Effector memory CD4-positive, alpha-beta T cell (primary cell): ENCODE measurements around the gene KANSL2.
"Not testable (repeated sequence)": the region's sequence is repeated elsewhere in the genome, so short reads cannot be mapped to it uniquely, and the experiment has no call there.

Experiments
- DNase-seq, 3 donors: peaks; one replicate each; pipeline ENCODE4 v3.0.0-alpha.2; 2020
- H3K27ac ChIP-seq: 2 replicates; pipeline ENCODE4 v1.7.0; 2013; ENCODE audit warnings: mild to moderate bottlenecking, low read length, moderate library complexity; ENCODE audit not compliant: insufficient read depth, poor library complexity, severe bottlenecking
- H3K27me3 ChIP-seq: replicated peaks from 2 replicates; pipeline ENCODE4 v1.7.0; 2013; ENCODE audit warnings: mild to moderate bottlenecking, low read length; ENCODE audit not compliant: insufficient read depth, control insufficient read depth, poor library complexity, severe bottlenecking
- H3K36me3 ChIP-seq: 2 replicates; pipeline ENCODE4 v1.7.0; 2013; ENCODE audit warnings: mild to moderate bottlenecking, low read length, moderate library complexity; ENCODE audit not compliant: control insufficient read depth, insufficient read depth
- H3K4me1 ChIP-seq: 2 replicates; pipeline ENCODE4 v1.7.0; 2013; ENCODE audit warnings: low read length, mild to moderate bottlenecking; ENCODE audit not compliant: control insufficient read depth, insufficient read depth, poor library complexity, severe bottlenecking
- H3K4me3 ChIP-seq: 2 replicates; pipeline ENCODE4 v1.7.0; 2013; ENCODE audit warnings: low read length, low read depth, mild to moderate bottlenecking; ENCODE audit not compliant: insufficient read depth, poor library complexity, severe bottlenecking
- H3K9me3 ChIP-seq: 2 replicates; pipeline ENCODE4 v1.7.0; 2013; ENCODE audit warnings: mild to moderate bottlenecking, low read length, moderate library complexity; ENCODE audit not compliant: control insufficient read depth

Gene KANSL2

GRCh38 chr12:48659863-48660262 is 22.2 kb downstream of the KANSL2 start:
- no peaks in the 10 kb centered on the region for H3K9me3 ChIP-seq
- peaks cover 67% of the 10 kb centered on the region for H3K36me3 ChIP-seq
- no peaks in the 10 kb centered on the region for H3K27me3 ChIP-seq
- H3K4me1 ChIP-seq, result no peaks in the 10 kb centered on the region
- no peak for DNase-seq
- H3K27ac ChIP-seq, result no peak overlapping the region
- no peak overlapping the region for H3K4me3 ChIP-seq

DNA sequence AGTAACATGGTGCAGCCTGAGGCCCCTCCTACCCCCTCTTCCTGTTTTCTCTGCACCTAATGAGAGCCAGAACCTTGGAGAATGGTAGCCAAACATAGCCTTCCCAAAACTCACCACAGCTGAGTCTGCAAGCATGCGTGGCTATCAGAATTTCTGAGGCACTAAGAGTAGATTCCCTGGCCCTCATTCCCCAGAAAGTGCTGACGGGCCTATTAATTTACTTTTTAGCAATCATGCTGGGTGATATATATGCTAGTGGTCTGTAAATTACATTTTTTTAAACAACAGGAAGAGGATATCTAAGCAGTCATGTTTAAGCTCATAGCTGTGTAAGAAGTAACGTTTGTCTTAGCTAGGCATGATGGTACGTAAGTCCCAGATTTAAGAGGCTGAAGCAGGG is 30.4 kb downstream of the KANSL2 start:
- H3K9me3 ChIP-seq, result no peaks in the 10 kb centered on the region
- H3K27me3 ChIP-seq, result no peaks in the 10 kb centered on the region
- H3K4me1 ChIP-seq, result no peaks in the 10 kb centered on the region
- no peak overlapping the region for H3K27ac ChIP-seq
- DNase-seq, result no peak
- peaks cover 59% of the 10 kb centered on the region for H3K36me3 ChIP-seq
- no peak overlapping the region for H3K4me3 ChIP-seq

DNA sequence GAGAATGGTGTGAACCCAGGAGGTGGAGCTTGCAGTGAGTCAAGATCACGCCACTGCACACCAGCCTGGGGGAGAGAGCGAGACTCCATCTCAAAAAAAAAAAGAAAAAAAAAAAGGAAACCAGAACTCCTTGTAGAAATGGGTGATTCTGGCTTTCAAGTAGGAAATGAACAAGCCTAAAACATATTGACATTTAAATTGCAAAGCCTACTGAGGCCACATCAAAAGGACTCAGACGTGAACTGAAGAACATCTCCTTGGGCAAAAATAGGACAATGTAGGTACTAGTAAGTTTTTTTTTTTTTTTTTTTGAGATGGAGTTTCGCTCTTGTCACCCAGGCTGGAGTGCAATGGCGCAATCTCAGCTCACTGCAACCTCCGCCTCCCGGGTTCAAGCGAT is 36.7 kb downstream of the KANSL2 start:
- not testable (repeated sequence) for H3K27ac ChIP-seq, H3K9me3 ChIP-seq, H3K27me3 ChIP-seq, H3K4me3 ChIP-seq, DNase-seq, H3K4me1 ChIP-seq
- peaks cover 15% of the 10 kb centered on the region for H3K36me3 ChIP-seq

DNA sequence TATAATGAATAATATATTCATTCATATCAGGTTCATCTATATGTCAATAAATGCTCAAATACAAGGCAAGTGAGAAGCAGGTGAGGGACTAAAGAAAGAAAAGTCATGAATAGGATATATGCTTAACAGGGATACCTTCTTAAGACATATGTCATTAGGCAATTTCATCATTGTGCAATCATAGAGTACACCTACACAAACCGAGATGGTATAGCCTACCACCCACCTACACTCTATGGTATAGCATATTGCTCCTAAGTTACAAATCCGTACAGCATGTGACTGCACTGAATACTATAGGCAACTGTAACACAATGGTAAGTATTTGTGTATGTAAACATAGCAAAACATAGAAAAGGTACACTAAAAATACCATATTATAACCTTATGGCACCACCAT is 39.0 kb downstream of the KANSL2 start:
- DNase-seq, result no peak
- H3K4me3 ChIP-seq, result no peak overlapping the region
- no peak overlapping the region for H3K27ac ChIP-seq
- H3K9me3 ChIP-seq, result no peaks in the 10 kb centered on the region
- H3K36me3 ChIP-seq, result peaks cover 8% of the 10 kb centered on the region
- no peaks in the 10 kb centered on the region for H3K27me3 ChIP-seq
- no peaks in the 10 kb centered on the region for H3K4me1 ChIP-seq

DNA sequence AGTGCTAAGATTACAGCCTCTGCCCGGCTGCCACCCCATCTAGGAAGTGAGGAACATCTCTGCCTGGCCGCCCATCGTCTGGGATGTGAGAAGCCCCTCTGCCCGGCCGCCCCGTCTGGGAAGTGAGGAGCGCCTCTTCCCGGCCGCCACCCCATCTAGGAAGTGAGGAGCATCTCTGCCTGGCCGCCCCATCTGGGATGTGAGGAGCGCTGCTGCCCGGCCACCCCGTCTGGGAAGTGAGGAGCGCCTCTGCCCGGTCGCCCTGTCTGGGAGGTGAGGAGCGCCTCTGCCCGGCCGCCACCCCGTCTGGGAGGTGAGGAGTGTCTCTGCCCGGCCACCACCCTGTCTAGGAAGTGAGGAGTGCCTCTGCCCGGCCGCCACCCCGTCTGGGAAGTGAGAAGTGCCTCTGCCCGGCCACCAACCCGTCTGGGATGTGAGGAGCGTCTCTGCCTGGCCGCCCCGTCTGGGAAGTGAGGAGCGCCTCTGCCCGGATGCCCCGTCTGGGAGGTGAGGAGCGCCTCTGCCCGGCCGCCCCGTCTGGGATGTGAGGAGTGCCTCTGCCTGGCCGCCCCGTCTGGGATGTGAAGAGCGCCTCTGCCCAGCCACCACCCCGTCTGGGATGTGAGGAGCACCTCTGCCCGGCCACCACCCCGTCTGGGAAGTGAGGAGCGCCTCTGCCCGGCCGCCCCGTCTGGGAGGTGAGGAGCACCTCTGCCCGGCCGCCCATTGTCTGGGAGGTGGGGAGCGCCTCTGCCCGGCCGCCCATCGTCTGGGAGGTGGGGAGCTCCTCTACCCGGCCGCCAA is 40.1 kb downstream of the KANSL2 start:
- not testable (repeated sequence) for H3K9me3 ChIP-seq, H3K4me3 ChIP-seq, H3K36me3 ChIP-seq, H3K4me1 ChIP-seq, H3K27ac ChIP-seq, H3K27me3 ChIP-seq, DNase-seq

DNA sequence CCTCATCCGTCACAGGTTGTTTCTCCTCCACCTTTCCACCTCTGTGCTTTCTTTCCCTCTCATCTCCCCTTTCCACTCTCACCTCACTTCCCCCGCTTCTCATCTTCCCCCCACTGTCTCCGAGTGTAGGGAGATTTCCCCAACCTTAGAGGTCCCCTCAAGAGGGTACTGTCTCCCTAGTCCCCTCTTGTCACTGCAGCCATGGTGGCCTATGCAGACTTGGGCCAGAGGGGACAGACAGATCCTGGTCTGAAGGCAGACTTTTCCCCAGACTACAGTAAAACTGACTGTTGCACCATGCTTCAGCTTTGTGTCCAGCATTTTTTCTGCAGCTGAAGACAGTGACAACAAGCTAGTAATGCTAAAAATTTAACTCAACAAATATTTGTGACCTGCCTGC is 41.2 kb downstream of the KANSL2 start:
- H3K4me1 ChIP-seq, result no peaks in the 10 kb centered on the region
- no peak overlapping the region for H3K4me3 ChIP-seq
- H3K9me3 ChIP-seq, result no peaks in the 10 kb centered on the region
- peaks cover 5% of the 10 kb centered on the region for H3K36me3 ChIP-seq
- H3K27ac ChIP-seq, result no peak overlapping the region
- no peaks in the 10 kb centered on the region for H3K27me3 ChIP-seq
- no peak for DNase-seq

GRCh38 chr12:48640428-48640827 is 41.6 kb downstream of the KANSL2 start:
- no peaks in the 10 kb centered on the region for H3K9me3 ChIP-seq
- H3K36me3 ChIP-seq, result peaks cover 5% of the 10 kb centered on the region
- H3K27me3 ChIP-seq, result no peaks in the 10 kb centered on the region
- H3K27ac ChIP-seq, result no peak overlapping the region
- no peaks in the 10 kb centered on the region for H3K4me1 ChIP-seq
- DNase-seq, result no peak
- no peak overlapping the region for H3K4me3 ChIP-seq

DNA sequence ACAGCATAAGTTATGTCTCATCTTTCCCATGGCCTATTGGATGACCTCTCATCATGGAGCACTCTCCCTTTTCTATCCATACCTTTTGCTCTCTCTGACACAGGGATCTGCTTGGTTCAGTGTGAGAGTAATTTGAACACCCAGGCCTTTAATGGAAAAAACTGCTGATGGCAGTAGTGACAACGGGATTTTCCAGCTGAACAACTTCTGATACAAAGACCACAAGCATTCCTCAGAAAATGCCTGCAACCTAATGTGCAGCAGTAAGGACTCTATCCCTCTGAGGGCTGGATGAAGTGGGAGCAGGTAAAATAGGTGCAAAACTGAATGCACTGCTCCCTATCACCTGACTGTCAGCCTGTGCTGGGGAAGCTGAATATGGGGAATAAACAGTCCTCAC is 51.0 kb downstream of the KANSL2 start:
- H3K27me3 ChIP-seq, result no peaks in the 10 kb centered on the region
- H3K36me3 ChIP-seq, result no peaks in the 10 kb centered on the region
- no peaks in the 10 kb centered on the region for H3K4me1 ChIP-seq
- no peak overlapping the region for H3K27ac ChIP-seq
- no peak overlapping the region for H3K4me3 ChIP-seq
- no peaks in the 10 kb centered on the region for H3K9me3 ChIP-seq
- DNase-seq, result no peak

DNA sequence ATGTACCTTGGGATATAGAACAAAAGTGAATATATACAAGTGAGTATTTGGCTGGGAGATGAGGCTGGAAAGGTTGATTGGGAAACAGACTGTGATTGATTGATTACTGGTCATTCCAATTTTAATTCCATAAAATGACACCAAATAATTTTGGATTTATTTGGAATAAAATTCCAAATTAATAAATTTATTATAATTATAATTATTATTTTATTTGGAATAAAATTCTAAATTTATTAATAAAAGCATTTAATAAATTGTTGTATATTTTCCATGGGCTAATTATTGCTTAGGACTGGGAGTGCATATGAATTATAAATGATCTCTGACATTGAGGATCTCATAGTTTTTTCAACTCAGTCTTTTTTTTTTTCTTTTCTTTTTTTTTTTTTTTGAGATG is 51.7 kb downstream of the KANSL2 start:
- H3K27ac ChIP-seq, result no peak overlapping the region
- H3K36me3 ChIP-seq, result no peaks in the 10 kb centered on the region
- no peaks in the 10 kb centered on the region for H3K9me3 ChIP-seq
- no peak for DNase-seq
- no peaks in the 10 kb centered on the region for H3K27me3 ChIP-seq
- H3K4me3 ChIP-seq, result no peak overlapping the region
- H3K4me1 ChIP-seq, result no peaks in the 10 kb centered on the region

DNA sequence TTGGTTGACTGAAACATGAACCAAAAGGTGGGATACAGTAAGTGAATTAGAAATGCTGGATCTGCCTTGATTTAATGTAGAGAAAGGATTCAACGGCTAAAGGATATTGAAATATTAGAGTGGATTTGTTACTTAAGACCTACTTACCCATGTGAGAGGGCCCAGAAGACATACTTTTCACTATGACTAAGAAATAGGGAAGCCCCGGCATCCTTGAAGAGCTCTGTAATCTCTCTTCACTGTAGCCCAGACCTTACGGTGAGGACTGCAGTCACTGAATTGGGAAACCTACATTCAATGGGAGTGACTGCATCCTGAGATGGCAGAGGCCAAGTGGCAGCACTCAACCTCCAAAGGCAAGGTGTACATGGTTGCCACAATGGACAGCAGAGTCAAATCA is 52.5 kb downstream of the KANSL2 start:
- Histone ChIP-seq H3K4me1 (no peaks in the 10 kb centered on the region), H3K9me3 (no peaks in the 10 kb centered on the region), H3K36me3 (no peaks in the 10 kb centered on the region), H3K27ac (no peak overlapping the region), H3K27me3 (no peaks in the 10 kb centered on the region), H3K4me3 (no peak overlapping the region)
- DNase-seq, result no peak
